Left ventricle myocardium inferior (tissue), 1 donor: Measurements from ENCODE around the gene ZBTB8B. TPM values are rescaled to one million over a fixed set of nuclear protein-coding genes. Genes with fewer than 3 reads are reported as not detected.
"Not testable (repeated sequence)": the region's sequence is repeated elsewhere in the genome, so short reads cannot be mapped to it uniquely, and the experiment has no call there.

Experiments
- DNase-seq: peaks from one replicate; pipeline ENCODE4 v3.0.0-alpha.2; 2020
- H3K27ac ChIP-seq: fragments of 200-600 bp; replicated peaks from 2 replicates; pipeline ENCODE4 v1.8.0; 2021
- H3K27me3 ChIP-seq: fragments of 200-600 bp; 2 replicates; pipeline ENCODE4 v1.8.0; 2021; ENCODE audit warnings: low read depth
- H3K36me3 ChIP-seq: fragments of 200-600 bp; 2 replicates; pipeline ENCODE4 v1.8.0; 2021
- H3K4me1 ChIP-seq: fragments of 200-600 bp; 2 replicates; pipeline ENCODE4 v1.8.0; 2021
- H3K4me3 ChIP-seq: fragments of 200-600 bp; 2 replicates; pipeline ENCODE4 v1.8.0; 2021; ENCODE audit warnings: mild to moderate bottlenecking, moderate library complexity
- H3K9me3 ChIP-seq: fragments of 200-600 bp; replicated peaks from 2 replicates; pipeline ENCODE4 v1.8.0; 2021
- CTCF ChIP-seq: fragments of 200-600 bp; IDR thresholded peaks from 2 replicates; pipeline ENCODE4 v1.8.0; 2021; ENCODE audit warnings: antibody characterized with exemption, mild to moderate bottlenecking, borderline replicate concordance
- intact Hi-C: fragments of 100-400 bp; cut with micrococcal nuclease; formaldehyde crosslinking; loops from one replicate; pipeline ENCODE4 v1.11.0; 2022
- total RNA-seq: library from RNA; stranded (reverse); fragmentation: NEBNext Ultra II Directional; extraction: Animal tissue kit (Norgen Biotek cat#: 25700); gene quantifications from one replicate; pipeline ENCODE4 v1.2.1, GENCODE V29; 2021
- donor health status: DM: no; HTN: yes; CAD: no; lungs with severe emphysema.

ZBTB8B gene
- total RNA-seq, 1 donor from 2014 or later, result 0.03 TPM

- no peak for DNase-seq
- H3K27ac ChIP-seq, result no peak overlapping the region
- H3K36me3 ChIP-seq, result no peaks in the 10 kb centered on the region
- intact Hi-C loops, result no loop called here
- no peak for TF ChIP-seq CTCF
- no peak overlapping the region for H3K4me3 ChIP-seq
- H3K4me1 ChIP-seq, result no peaks in the 10 kb centered on the region
- H3K9me3 ChIP-seq, result no peaks in the 10 kb centered on the region
- H3K27me3 ChIP-seq, result peaks cover 46% of the 10 kb centered on the region
These were observed 26.7 kb upstream of the ZBTB8B start for GRCh38 chr1:32438136-32438535.

GRCh38 chr1:32438777-32439176 lies 26.1 kb upstream of the ZBTB8B start:
- H3K9me3 ChIP-seq, H3K27ac ChIP-seq, DNase-seq, H3K36me3 ChIP-seq, H3K4me3 ChIP-seq, H3K4me1 ChIP-seq, intact Hi-C loops: not testable (repeated sequence)
- H3K27me3 ChIP-seq, result peaks cover 46% of the 10 kb centered on the region

GRCh38 chr1:32441467-32441866 lies 23.4 kb upstream of the ZBTB8B start:
- H3K9me3 ChIP-seq, intact Hi-C loops: not testable (repeated sequence)

GRCh38 chr1:32447469-32448185 lies 17.2 kb upstream of the ZBTB8B start:
- intact Hi-C loops, result no loop called here

More at GRCh38 chr1:32441467-32441866, 23.4 kb upstream of the ZBTB8B start:
- H3K4me3 ChIP-seq, DNase-seq, H3K36me3 ChIP-seq, H3K27ac ChIP-seq, H3K4me1 ChIP-seq: not testable (repeated sequence)
- peaks cover 46% of the 10 kb centered on the region for H3K27me3 ChIP-seq

GRCh38 chr1:32448186-32448772 lies 16.6 kb upstream of the ZBTB8B start:
- H3K27ac ChIP-seq, intact Hi-C loops, H3K36me3 ChIP-seq, H3K4me3 ChIP-seq, H3K27me3 ChIP-seq, H3K4me1 ChIP-seq: not testable (repeated sequence)
- TF ChIP-seq CTCF, result peak; percentile 93
- peaks cover 20% of the 10 kb centered on the region for H3K9me3 ChIP-seq
- peak; percentile 68 for DNase-seq

More at GRCh38 chr1:32447469-32448185, 17.2 kb upstream of the ZBTB8B start:
- DNase-seq, result no peak
- peaks cover 20% of the 10 kb centered on the region for H3K9me3 ChIP-seq
- H3K4me1 ChIP-seq, result no peaks in the 10 kb centered on the region
- H3K27ac ChIP-seq, result no peak overlapping the region
- no peak for TF ChIP-seq CTCF
- H3K27me3 ChIP-seq, result peaks cover 2% of the 10 kb centered on the region
- no peaks in the 10 kb centered on the region for H3K36me3 ChIP-seq
- H3K4me3 ChIP-seq, result no peak overlapping the region

- intact Hi-C loops, result no loop called here
- Histone ChIP-seq H3K4me1 (no peaks in the 10 kb centered on the region), H3K9me3 (peaks cover 20% of the 10 kb centered on the region), H3K27ac (no peak overlapping the region), H3K36me3 (no peaks in the 10 kb centered on the region), H3K27me3 (no peaks in the 10 kb centered on the region), H3K4me3 (no peak overlapping the region)
- no peak for TF ChIP-seq CTCF
- DNase-seq, result no peak
These were observed 16.0 kb upstream of the ZBTB8B start for GRCh38 chr1:32448773-32449456.

GRCh38 chr1:32449457-32449831 lies 15.4 kb upstream of the ZBTB8B start:
- H3K4me1 ChIP-seq, H3K27me3 ChIP-seq, H3K4me3 ChIP-seq, H3K36me3 ChIP-seq, H3K27ac ChIP-seq, DNase-seq, intact Hi-C loops: not testable (repeated sequence)
- H3K9me3 ChIP-seq, result peaks cover 20% of the 10 kb centered on the region
